ENCODE measurements around the gene C14orf132. TPM values are rescaled to one million over a fixed set of nuclear protein-coding genes. Genes with fewer than 3 reads are reported as not detected.

C14orf132 gene
- total RNA-seq, 2 experiments from 2014 or later = 2.0 to 2.4 TPM

DNA sequence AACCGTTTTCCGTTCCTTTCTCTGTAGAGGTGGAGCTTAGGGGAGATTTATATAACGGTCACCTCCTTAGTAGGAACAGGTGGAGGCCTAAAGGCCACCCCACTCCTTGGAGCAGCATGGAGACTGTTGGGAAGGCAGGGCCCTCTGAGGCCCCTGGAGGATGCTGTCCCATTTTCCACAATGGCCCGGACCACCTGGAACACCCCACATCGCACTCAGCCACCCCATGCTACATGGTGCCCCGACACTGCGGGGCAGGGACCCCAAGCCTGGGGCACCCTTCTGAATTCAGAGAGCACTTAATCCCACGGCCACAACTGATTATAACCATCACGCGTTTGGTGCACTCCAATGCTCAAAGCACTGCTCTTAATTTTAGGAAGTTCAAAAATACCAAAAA, 41.4 kb downstream of the C14orf132 start:
- no peak overlapping the region for H3K4me3 Mint-ChIP-seq
- ChIA-PET POLR2A (no interaction called here), CTCF (no interaction called here)
- H3K4me1 Mint-ChIP-seq (ENCODE audit: low read depth) = no peaks in the 10 kb centered on the region
- peaks cover 3 to 12% of the 10 kb centered on the region in 2 experiments for H3K27me3 ChIP-seq (ENCODE audit: control insufficient read depth in 1 of 2, insufficient read depth in 2 of 2, low read length in 2 of 2)
- no peak overlapping the region for H3K27ac Mint-ChIP-seq
- no peaks in the 10 kb centered on the region for H3K4me1 ChIP-seq (ENCODE audit: insufficient read depth, low read length)
- TF ChIP-seq CTCF (IDR thresholded peaks at IDR 0.05) = no peak
- peaks cover 0 to 9% of the 10 kb centered on the region in 2 experiments for H3K9me3 ChIP-seq (ENCODE audit: control insufficient read depth in 1 of 2, insufficient read depth in 1 of 2, low read length in 2 of 2)
- H3K9me3 Mint-ChIP-seq = no peaks in the 10 kb centered on the region
- ATAC-seq (ENCODE audit: poor library complexity) = no peak
- intact Hi-C loops (cut with DNase I, micrococcal nuclease) = no loop called here
- DNase-seq = no peak
- H3K27ac ChIP-seq (ENCODE audit: low read depth in 1 of 2, low read length in 2 of 2) = no peak overlapping the region
- H3K27me3 Mint-ChIP-seq = no peaks in the 10 kb centered on the region
- no peak overlapping the region for H3K4me3 ChIP-seq (ENCODE audit: low read length)
- no peaks in the 10 kb centered on the region for H3K36me3 ChIP-seq (ENCODE audit: insufficient read depth, low read length)
- no peaks in the 10 kb centered on the region for H3K36me3 Mint-ChIP-seq (ENCODE audit: low read depth)

GRCh38 chr14:96081224-96081623, 42.1 kb downstream of the C14orf132 start:
- Histone ChIP-seq H3K27me3 (ENCODE audit: control insufficient read depth in 1 of 2, insufficient read depth in 2 of 2, low read length in 2 of 2) (peaks cover 3 to 12% of the 10 kb centered on the region in 2 experiments), H3K36me3 (ENCODE audit: insufficient read depth, low read length) (no peaks in the 10 kb centered on the region), H3K9me3 (ENCODE audit: control insufficient read depth in 1 of 2, insufficient read depth in 1 of 2, low read length in 2 of 2) (peaks cover 0 to 9% of the 10 kb centered on the region in 2 experiments), H3K4me3 (ENCODE audit: low read length) (no peak overlapping the region), H3K4me1 (ENCODE audit: insufficient read depth, low read length) (no peaks in the 10 kb centered on the region), H3K27ac (ENCODE audit: low read depth in 1 of 2, low read length in 2 of 2) (no peak overlapping the region)
- Mint-ChIP-seq H3K27me3 (no peaks in the 10 kb centered on the region), H3K4me3 (no peak overlapping the region), H3K4me1 (ENCODE audit: low read depth) (no peaks in the 10 kb centered on the region), H3K9me3 (no peaks in the 10 kb centered on the region), H3K36me3 (ENCODE audit: low read depth) (no peaks in the 10 kb centered on the region), H3K27ac (no peak overlapping the region)
- CTCF ChIA-PET = no interaction called here
- no peak for DNase-seq
- POLR2A ChIA-PET = no interaction called here
- TF ChIP-seq CTCF (IDR thresholded peaks at IDR 0.05) = no peak
- intact Hi-C loops (cut with DNase I, micrococcal nuclease) = no loop called here
- ATAC-seq (ENCODE audit: poor library complexity) = no peak

DNA sequence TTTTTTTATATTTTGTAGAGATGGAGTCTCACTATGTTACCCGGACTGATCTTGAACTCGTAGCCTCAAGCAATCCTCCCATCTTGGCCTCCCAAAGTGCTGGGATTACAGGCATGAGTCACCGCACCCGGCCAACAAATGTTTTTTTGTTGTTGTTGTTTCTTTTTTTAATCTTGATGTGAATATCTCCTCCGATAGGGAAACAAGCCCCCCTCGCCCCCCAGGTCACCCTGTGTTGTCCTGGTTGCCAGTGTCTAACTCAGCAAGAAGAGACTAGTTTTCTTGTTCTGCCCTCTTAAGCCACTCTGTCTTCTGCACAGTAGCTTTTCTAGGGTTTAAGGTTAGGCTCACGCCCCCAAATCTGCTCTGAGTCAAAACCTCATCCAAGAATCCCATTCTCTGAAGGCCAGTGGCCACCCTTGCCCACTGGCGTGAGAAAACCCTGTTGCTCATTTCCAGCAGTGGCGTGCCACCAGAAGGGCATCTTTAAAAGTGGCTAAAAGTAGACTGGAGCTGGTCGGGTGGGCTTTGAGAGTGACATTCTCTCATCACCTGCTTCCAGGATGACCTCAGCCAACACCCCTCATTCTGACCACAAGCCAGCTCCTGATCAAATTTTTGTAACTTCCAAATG, 42.7 kb downstream of the C14orf132 start:
- DNase-seq (no peak), ATAC-seq (ENCODE audit: poor library complexity) (no peak)
- intact Hi-C loops (cut with DNase I, micrococcal nuclease) = no loop called here
- H3K36me3 ChIP-seq (ENCODE audit: insufficient read depth, low read length) = no peaks in the 10 kb centered on the region
- ChIA-PET CTCF (interaction anchor here (0.5 kb wide), 1 partner anchor 12 kb away, joined by 3 read pairs; no protein-coding TSS in a partner anchor), POLR2A (no interaction called here)
- no peak for TF ChIP-seq CTCF (IDR thresholded peaks at IDR 0.05)
- no peaks in the 10 kb centered on the region for H3K9me3 Mint-ChIP-seq
- H3K9me3 ChIP-seq (ENCODE audit: control insufficient read depth in 1 of 2, insufficient read depth in 1 of 2, low read length in 2 of 2) = peaks cover 0 to 9% of the 10 kb centered on the region in 2 experiments
- H3K27ac ChIP-seq (ENCODE audit: low read depth in 1 of 2, low read length in 2 of 2) = no peak overlapping the region
- H3K4me1 ChIP-seq (ENCODE audit: insufficient read depth, low read length) = no peaks in the 10 kb centered on the region
- H3K27ac Mint-ChIP-seq = no peak overlapping the region
- H3K4me3 Mint-ChIP-seq = no peak overlapping the region
- no peaks in the 10 kb centered on the region for H3K36me3 Mint-ChIP-seq (ENCODE audit: low read depth)
- no peak overlapping the region for H3K4me3 ChIP-seq (ENCODE audit: low read length)
- H3K4me1 Mint-ChIP-seq (ENCODE audit: low read depth) = no peaks in the 10 kb centered on the region
- H3K27me3 ChIP-seq (ENCODE audit: control insufficient read depth in 1 of 2, insufficient read depth in 2 of 2, low read length in 2 of 2) = peaks cover 3 to 12% of the 10 kb centered on the region in 2 experiments
- H3K27me3 Mint-ChIP-seq = no peaks in the 10 kb centered on the region

Measured in CD4-positive, alpha-beta T cell (primary cell).